AG04450 (cell line): ENCODE measurements around the gene MACROD2. TPM values are rescaled to one million over a fixed set of nuclear protein-coding genes. Genes with fewer than 3 reads are reported as not detected.

ENCODE experiments used
- CTCF ChIA-PET: fragments of 300-600, 350-600 bp; formaldehyde crosslinking; extraction: SDS; loops from one replicate; lab custom pipeline; 2022; ENCODE audit warnings: antibody characterized with exemption, inconsistent platforms; lab: Charles Lee
- POLR2A ChIA-PET: fragments of 350-600 bp; formaldehyde crosslinking; extraction: SDS; loops from one replicate; lab custom pipeline; 2021; ENCODE audit warnings: antibody characterized with exemption, inconsistent platforms; lab: Yijun Ruan, JAX
- DNase-seq: peaks from one replicate; pipeline ENCODE4 v3.0.0-alpha.2; 2011; ENCODE audit warnings: low read depth, low spot score
- H3K27ac ChIP-seq: one replicate; pipeline ENCODE4 v1.5.1; 2012; ENCODE audit warnings: low read depth, low read length, control low read depth
- H3K27me3 ChIP-seq: one replicate; pipeline ENCODE4 v1.6.0; 2012; ENCODE audit warnings: low read length; ENCODE audit not compliant: control insufficient read depth, insufficient read depth
- H3K4me3 ChIP-seq: 2 replicates; pipeline ENCODE4 v1.5.1; 2011; ENCODE audit warnings: mild to moderate bottlenecking, low read depth, low read length, control low read depth
- H3K9me3 ChIP-seq: 2 replicates; pipeline ENCODE4 v1.5.1; 2012; ENCODE audit warnings: low read length; ENCODE audit not compliant: control insufficient read depth, insufficient read depth
- polyA plus RNA-seq: library from polyadenylated mRNA; depleted of rRNA; stranded (reverse); fragments of >200 nt; gene quantifications from 2 replicates; pipeline ENCODE4 v1.2.3, GENCODE V29; 2011
- TF ChIP-seq, protein P1 (sequence below): IDR thresholded peaks from 2 replicates; pipeline ENCODE4 v1.5.1; 2011; ENCODE audit warnings: low read depth, low read length, control low read depth, inconsistent platforms

The MACROD2 gene
- polyA plus RNA-seq, 1 experiment = 0.02 TPM

DNA sequence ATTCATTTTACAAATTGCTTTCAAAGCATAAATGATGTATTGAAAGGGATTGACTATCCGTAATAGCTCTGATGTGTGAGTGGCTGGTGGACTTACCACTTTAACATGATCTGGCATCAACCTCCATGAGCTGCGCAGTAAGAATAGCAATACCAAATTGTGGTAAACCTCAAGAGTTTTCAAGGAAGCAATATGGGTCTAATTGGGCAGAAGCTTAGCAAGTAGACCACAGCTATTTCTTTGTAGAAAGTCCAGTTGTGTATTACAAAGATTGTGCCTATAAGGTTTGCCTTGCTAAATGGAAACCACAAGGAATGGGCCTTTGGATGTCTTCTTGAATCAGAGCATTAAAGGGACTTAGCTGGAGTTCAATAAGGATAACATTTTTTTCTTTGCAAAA, 1841.3 kb downstream of the MACROD2 start:
- no peaks in the 10 kb centered on the region for H3K27me3 ChIP-seq
- no peak overlapping the region for H3K27ac ChIP-seq
- H3K9me3 ChIP-seq = no peaks in the 10 kb centered on the region
- no peak overlapping the region for H3K4me3 ChIP-seq
- no peak for DNase-seq
- ChIA-PET CTCF (interaction anchor here (1.2 kb wide), 1 partner anchor 639 kb away, joined by 3 read pairs; no protein-coding TSS in a partner anchor), POLR2A (no interaction called here)
- TF ChIP-seq, protein P1, sequence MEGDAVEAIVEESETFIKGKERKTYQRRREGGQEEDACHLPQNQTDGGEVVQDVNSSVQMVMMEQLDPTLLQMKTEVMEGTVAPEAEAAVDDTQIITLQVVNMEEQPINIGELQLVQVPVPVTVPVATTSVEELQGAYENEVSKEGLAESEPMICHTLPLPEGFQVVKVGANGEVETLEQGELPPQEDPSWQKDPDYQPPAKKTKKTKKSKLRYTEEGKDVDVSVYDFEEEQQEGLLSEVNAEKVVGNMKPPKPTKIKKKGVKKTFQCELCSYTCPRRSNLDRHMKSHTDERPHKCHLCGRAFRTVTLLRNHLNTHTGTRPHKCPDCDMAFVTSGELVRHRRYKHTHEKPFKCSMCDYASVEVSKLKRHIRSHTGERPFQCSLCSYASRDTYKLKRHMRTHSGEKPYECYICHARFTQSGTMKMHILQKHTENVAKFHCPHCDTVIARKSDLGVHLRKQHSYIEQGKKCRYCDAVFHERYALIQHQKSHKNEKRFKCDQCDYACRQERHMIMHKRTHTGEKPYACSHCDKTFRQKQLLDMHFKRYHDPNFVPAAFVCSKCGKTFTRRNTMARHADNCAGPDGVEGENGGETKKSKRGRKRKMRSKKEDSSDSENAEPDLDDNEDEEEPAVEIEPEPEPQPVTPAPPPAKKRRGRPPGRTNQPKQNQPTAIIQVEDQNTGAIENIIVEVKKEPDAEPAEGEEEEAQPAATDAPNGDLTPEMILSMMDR = no peak

DNA sequence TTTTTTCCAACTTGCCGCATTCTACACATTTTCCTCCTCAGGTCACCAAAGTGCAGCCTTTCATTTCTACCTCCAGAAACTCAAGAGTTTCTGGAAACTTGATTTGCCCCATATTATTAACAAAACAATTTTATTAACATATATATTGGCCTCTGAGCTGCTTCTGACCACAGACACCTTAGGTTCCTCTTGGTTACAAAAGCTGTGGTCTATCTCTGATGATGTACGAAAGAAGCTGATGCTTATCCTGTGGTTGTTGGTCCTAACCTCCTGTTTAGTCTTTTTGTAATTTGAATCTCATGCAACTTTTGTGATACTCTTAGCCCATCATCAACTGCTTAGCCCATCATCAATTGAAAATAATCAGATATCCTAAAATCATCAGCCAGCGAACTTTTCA, 1842.2 kb downstream of the MACROD2 start:
- CTCF ChIA-PET = no interaction called here
- TF ChIP-seq, protein P1 = no peak
- H3K27ac ChIP-seq = no peak overlapping the region

DNA sequence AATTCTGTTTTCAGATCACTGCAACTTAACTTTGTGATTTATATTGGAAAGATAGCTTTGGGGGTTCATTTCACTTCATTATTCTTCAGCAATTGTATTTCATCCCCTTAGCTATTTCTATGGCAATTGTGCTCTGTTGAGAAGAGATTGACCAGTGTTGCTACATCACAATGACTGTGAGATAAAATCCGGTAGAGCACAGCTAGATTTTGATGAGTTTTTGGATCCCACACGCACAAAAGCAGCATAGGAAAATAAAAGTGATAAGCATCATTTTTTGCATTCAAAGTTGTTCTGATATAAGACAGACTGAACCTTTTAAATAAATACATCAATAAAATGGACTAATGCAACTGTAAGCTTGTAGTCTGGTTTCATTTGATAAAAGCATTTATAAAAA, 1843.2 kb downstream of the MACROD2 start:
- H3K27ac ChIP-seq = no peak overlapping the region

More for the DNA sequence above, 1842.2 kb downstream of the MACROD2 start:
- no peak for DNase-seq
- Histone ChIP-seq H3K4me3 (no peak overlapping the region), H3K9me3 (no peaks in the 10 kb centered on the region), H3K27me3 (no peaks in the 10 kb centered on the region)
- POLR2A ChIA-PET = no interaction called here

DNA sequence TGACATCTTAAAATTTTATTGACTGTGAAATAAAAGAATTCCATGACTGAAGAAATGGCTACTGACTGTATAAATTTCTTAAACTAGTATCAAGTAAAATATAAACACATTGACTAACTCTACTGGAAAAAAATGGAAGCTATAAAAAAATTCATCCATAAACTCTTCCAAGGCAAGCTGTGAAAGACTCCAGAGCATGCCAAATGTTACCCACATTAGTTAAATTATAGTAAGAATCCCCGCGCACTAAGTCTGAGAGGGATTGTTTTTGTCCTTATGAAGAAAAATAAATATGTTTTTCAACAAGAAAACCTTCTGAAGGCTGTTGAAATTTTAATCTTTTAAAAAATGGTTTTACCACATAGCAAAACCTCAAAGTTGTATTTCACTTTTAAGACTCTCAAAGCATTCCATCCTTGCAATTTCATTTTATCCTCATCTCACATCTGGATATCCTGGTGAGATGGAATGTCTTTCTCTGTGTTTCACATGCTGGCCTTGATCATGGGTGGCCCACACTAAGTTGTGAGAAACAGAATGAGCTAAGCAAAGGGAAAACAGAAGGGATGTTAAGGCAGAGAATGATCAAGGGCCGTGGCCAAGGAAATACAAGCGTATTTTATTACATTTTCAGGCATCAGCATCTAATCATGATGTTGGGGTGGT, 1845.5 kb downstream of the MACROD2 start:
- CTCF ChIA-PET = no interaction called here
- TF ChIP-seq, protein P1 = no peak
- H3K27me3 ChIP-seq = no peaks in the 10 kb centered on the region

More for the DNA sequence above, 1843.2 kb downstream of the MACROD2 start:
- DNase-seq = no peak
- TF ChIP-seq, protein P1 = no peak
- Histone ChIP-seq H3K9me3 (no peaks in the 10 kb centered on the region), H3K4me3 (no peak overlapping the region), H3K27me3 (no peaks in the 10 kb centered on the region)
- POLR2A ChIA-PET = no interaction called here
- CTCF ChIA-PET = no interaction called here

DNA sequence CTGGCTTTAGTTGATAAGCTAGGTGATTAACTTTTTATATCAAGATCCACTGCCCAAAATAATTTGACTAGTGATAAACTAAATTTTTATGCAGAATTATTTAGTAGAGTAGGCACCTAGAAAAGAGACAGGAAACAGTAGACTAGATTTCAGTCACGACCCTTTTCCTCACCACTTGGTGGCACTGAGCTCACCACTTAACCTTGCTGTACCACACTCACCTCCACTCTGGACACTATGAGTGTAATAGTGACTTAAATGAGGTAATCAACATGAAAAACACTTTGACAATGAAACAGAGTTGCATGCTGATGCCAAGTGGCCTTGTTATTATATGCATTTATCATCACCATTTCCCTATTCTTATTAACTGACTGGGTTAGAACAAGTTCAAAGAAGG, 1847.6 kb downstream of the MACROD2 start:
- ChIA-PET POLR2A (no interaction called here), CTCF (no interaction called here)
- TF ChIP-seq, protein P1 = no peak
- no peak overlapping the region for H3K27ac ChIP-seq
- no peaks in the 10 kb centered on the region for H3K9me3 ChIP-seq
- no peaks in the 10 kb centered on the region for H3K27me3 ChIP-seq
- DNase-seq = no peak
- no peak overlapping the region for H3K4me3 ChIP-seq

More for the DNA sequence above, 1845.5 kb downstream of the MACROD2 start:
- H3K9me3 ChIP-seq = no peaks in the 10 kb centered on the region
- H3K27ac ChIP-seq = no peak overlapping the region
- H3K4me3 ChIP-seq = no peak overlapping the region
- no peak for DNase-seq
- POLR2A ChIA-PET = no interaction called here
